ENCODE data around the gene VSTM4. TPM values are rescaled to one million over a fixed set of nuclear protein-coding genes. Genes with fewer than 3 reads are reported as not detected.

The VSTM4 gene
- total and polyA plus RNA-seq, 2 experiments from 2014 or later, result 0.21 to 0.66 TPM

- no peak for TF ChIP-seq REST (IDR thresholded peaks at IDR 0.05; ENCODE audit: unreplicated experiment)
- TF ChIP-seq ETS1 (IDR thresholded peaks at IDR 0.05), result no peak
- TF ChIP-seq STAT1 (IDR thresholded peaks at IDR 0.05; ENCODE audit: unreplicated experiment), result no peak
- TF ChIP-seq NANOG (IDR thresholded peaks at IDR 0.05; ENCODE audit: borderline replicate concordance), result no peak
- TF ChIP-seq EZH2 (IDR thresholded peaks at IDR 0.05; ENCODE audit: low read depth, unreplicated experiment), result no peak
- TF ChIP-seq CTCF (conservative IDR thresholded peaks at IDR 0.05; ENCODE audit: low read depth in 2 of 2), result no peak
- no peak for TF ChIP-seq EZH2phosphoT487 (IDR thresholded peaks at IDR 0.05; ENCODE audit: unreplicated experiment)
Measured at GRCh38 chr10:48978318-48978717, 137.0 kb downstream of the VSTM4 start (continued).

- no peak overlapping the region for H3K4me3 Mint-ChIP-seq
- Histone ChIP-seq H3F3A (replicated peaks; ENCODE audit: low read depth) (no peaks in the 10 kb centered on the region), H4K20me1 (replicated peaks; ENCODE audit: insufficient read depth) (no peaks in the 10 kb centered on the region), H3K27ac (ENCODE audit: low read depth) (no peak overlapping the region), H3K79me2 (replicated peaks; ENCODE audit: insufficient read depth) (no peaks in the 10 kb centered on the region), H3K4me1 (ENCODE audit: insufficient read depth) (no peaks in the 10 kb centered on the region), H3K4me3 (no peak overlapping the region), H3K4me2 (no peak overlapping the region), H2AFZ (no peak overlapping the region), H3K36me3 (ENCODE audit: insufficient read depth) (no peaks in the 10 kb centered on the region), H3K27me3 (ENCODE audit: insufficient read depth) (no peaks in the 10 kb centered on the region), H3K9me2 (ENCODE audit: insufficient read depth) (0 out of 2 replicates have a peak, but pooled peaks cover 3% of the 10 kb centered on the region)
- H3K36me3 Mint-ChIP-seq (ENCODE audit: low read depth), result no peaks in the 10 kb centered on the region
- H3K27me3 Mint-ChIP-seq (ENCODE audit: insufficient read depth, low read depth, poor library complexity), result peaks cover 15% of the 10 kb centered on the region
- no peak overlapping the region for H3K27ac Mint-ChIP-seq
- no peaks in the 10 kb centered on the region for H3K9me3 Mint-ChIP-seq
- H3K4me1 Mint-ChIP-seq, result no peaks in the 10 kb centered on the region
- DNase-seq (ENCODE audit: low spot score) (peak; percentile 34), ATAC-seq (peak; percentile 66)
- TF ChIP-seq JUNB (IDR thresholded peaks at IDR 0.05; ENCODE audit: unreplicated experiment) (no peak), CTCF (conservative IDR thresholded peaks at IDR 0.05; ENCODE audit: low read depth in 2 of 2) (peak; percentile 28 to 66; a peak in 3 of 4 replicates)
Measured at GRCh38 chr10:48976196-48976595, 139.1 kb downstream of the VSTM4 start.

Measured in GM23338 (cell line).